Natural killer cell treated with Interleukin-12 subunit alpha and Interleukin-12 subunit beta and Interleukin-15 and Interleukin-18, amount 100 ng/mL, for 72 hours (primary cell): ENCODE results near the gene SIGLEC6. TPM values are rescaled to one million over a fixed set of nuclear protein-coding genes. Genes with fewer than 3 reads are reported as not detected.

Experiments used
- ATAC-seq, 2 donors: fragments of 150-1000 bp; cut with Tn5 transposase in 1 of 2; sonication (Bioruptor Pico), chemical (Tn5 transposase) in 1 of 2; 2 replicates each; pipeline ENCODE4 v1.10.0; 2021
- DNase-seq: peaks from one replicate; pipeline ENCODE4 v3.0.0; 2022; ENCODE audit warnings: low spot score
- H3K27ac Mint-ChIP-seq, 2 donors: 1 replicate in 1 of 2; 2 replicates in 1 of 2; pipeline ENCODE4 v1.8.0; 2022; ENCODE audit warnings: mixed read lengths in 2 of 2, mild to moderate bottlenecking in 1 of 2, moderate library complexity in 1 of 2
- H3K27me3 Mint-ChIP-seq, 2 donors: 1 replicate in 1 of 2; 2 replicates in 1 of 2; pipeline ENCODE4 v1.8.0; 2022; ENCODE audit warnings: mixed read lengths in 2 of 2
- H3K36me3 Mint-ChIP-seq: one replicate; pipeline ENCODE4 v1.8.0; 2022; ENCODE audit warnings: mixed read lengths
- H3K4me1 Mint-ChIP-seq, 2 donors: 1 replicate in 1 of 2; 2 replicates in 1 of 2; pipeline ENCODE4 v1.8.0; 2022; ENCODE audit warnings: low read depth in 2 of 2, mixed read lengths in 2 of 2, mild to moderate bottlenecking in 1 of 2
- H3K4me3 Mint-ChIP-seq: one replicate; pipeline ENCODE4 v1.8.0; 2022; ENCODE audit warnings: mixed read lengths
- H3K9me3 Mint-ChIP-seq: 2 replicates; pipeline ENCODE4 v1.8.0; 2022; ENCODE audit warnings: mixed read lengths
- total RNA-seq, 2 donors: library from RNA; stranded (reverse); gene quantifications; one replicate each; pipeline ENCODE4 v1.2.3, GENCODE V29; 2022

Gene SIGLEC6
- total RNA-seq = 1 to 10 TPM in 1 of 2 donors, not detected in 1; 1.0 TPM

GRCh38 chr19:51531349-51532315, at the start of gene SIGLEC6:
Gene SIGLEC6, minus strand, starts transcription at chr19:51531670. Its CDS starts 22 bp downstream, at chr19:51531648.
- Mint-ChIP-seq H3K36me3 (no peaks in the 10 kb centered on the region), H3K27me3 (peaks cover 19 to 40% of the 10 kb centered on the region in 2 donors)
- no peak for DNase-seq

GRCh38 chr19:51576850-51577249, 45.4 kb upstream of the SIGLEC6 start:
- Mint-ChIP-seq H3K27ac (no peak overlapping the region), H3K27me3 (no peaks in the 10 kb centered on the region), H3K4me1 (peaks cover 7 to 11% of the 10 kb centered on the region in 2 donors), H3K9me3 (no peaks in the 10 kb centered on the region), H3K4me3 (no peak overlapping the region), H3K36me3 (peaks cover 29% of the 10 kb centered on the region)
- DNase-seq (no peak), ATAC-seq (no peak)

More at GRCh38 chr19:51531349-51532315, at the start of gene SIGLEC6:
- no peak within 1 kb of the TSS for H3K4me3 Mint-ChIP-seq
- peaks cover 0 to 4% of the 10 kb centered on the region in 2 donors for H3K4me1 Mint-ChIP-seq
- peak; percentile 81 to 83 for ATAC-seq
- H3K27ac Mint-ChIP-seq = no peak within 1 kb of the TSS
- H3K9me3 Mint-ChIP-seq = no peaks in the 10 kb centered on the region

- DNase-seq (no peak), ATAC-seq (peak in 1 of 2 donors; percentile 41)
- Mint-ChIP-seq H3K27me3 (peaks cover 2 to 3% of the 10 kb centered on the region in 2 donors), H3K4me1 (peaks cover 23 to 24% of the 10 kb centered on the region in 2 donors), H3K36me3 (peaks cover 18% of the 10 kb centered on the region), H3K9me3 (peaks cover 7% of the 10 kb centered on the region), H3K4me3 (no peak overlapping the region), H3K27ac (no peak overlapping the region)
Observed at GRCh38 chr19:51573331-51573730, 41.9 kb upstream of the SIGLEC6 start.

- H3K4me3 Mint-ChIP-seq = no peak overlapping the region
- peaks cover 7% of the 10 kb centered on the region for H3K9me3 Mint-ChIP-seq
- ATAC-seq (no peak), DNase-seq (no peak)
- peaks cover 23 to 24% of the 10 kb centered on the region in 2 donors for H3K4me1 Mint-ChIP-seq
- H3K36me3 Mint-ChIP-seq = peaks cover 18% of the 10 kb centered on the region
- no peak overlapping the region for H3K27ac Mint-ChIP-seq
- peaks cover 5 to 8% of the 10 kb centered on the region in 2 donors for H3K27me3 Mint-ChIP-seq
Observed at GRCh38 chr19:51572908-51573307, 41.4 kb upstream of the SIGLEC6 start.

GRCh38 chr19:51572410-51572809, 40.9 kb upstream of the SIGLEC6 start:
- peaks cover 18% of the 10 kb centered on the region for H3K36me3 Mint-ChIP-seq
- H3K4me1 Mint-ChIP-seq = peaks cover 23 to 24% of the 10 kb centered on the region in 2 donors
- no peak for ATAC-seq
- H3K27ac Mint-ChIP-seq = no peak overlapping the region
- H3K27me3 Mint-ChIP-seq = peaks cover 7 to 13% of the 10 kb centered on the region in 2 donors
- DNase-seq = no peak
- H3K9me3 Mint-ChIP-seq = peaks cover 7% of the 10 kb centered on the region
- peak overlapping the region; percentile 96 for H3K4me3 Mint-ChIP-seq

- Mint-ChIP-seq H3K4me3 (peak overlapping the region; percentile 96), H3K9me3 (peaks cover 7% of the 10 kb centered on the region), H3K27ac (peak overlapping the region; percentile 80 to 93), H3K4me1 (peaks cover 23 to 24% of the 10 kb centered on the region in 2 donors), H3K36me3 (peaks cover 12% of the 10 kb centered on the region), H3K27me3 (peaks cover 8 to 18% of the 10 kb centered on the region in 2 donors)
- ATAC-seq = no peak
- DNase-seq = no peak
Observed at GRCh38 chr19:51571599-51571998, 40.1 kb upstream of the SIGLEC6 start.

- DNase-seq = peak; percentile 84
- Mint-ChIP-seq H3K36me3 (peaks cover 12% of the 10 kb centered on the region), H3K9me3 (peaks cover 7% of the 10 kb centered on the region), H3K27me3 (peaks cover 11 to 23% of the 10 kb centered on the region in 2 donors), H3K4me3 (peak within 1 kb of the TSS; percentile 96), H3K4me1 (peaks cover 23 to 24% of the 10 kb centered on the region in 2 donors), H3K27ac (peak within 1 kb of the TSS; percentile 80 to 93)
- ATAC-seq = peak; percentile 92 to 95
Observed at GRCh38 chr19:51570962-51571575, 39.6 kb upstream of the SIGLEC6 start, which contains the start of gene ZNF175. Gene ZNF175, plus strand, starts transcription at chr19:51571283. Its CDS starts 2,047 bp downstream, at chr19:51573330.

- Mint-ChIP-seq H3K36me3 (peaks cover 6% of the 10 kb centered on the region), H3K9me3 (peaks cover 7% of the 10 kb centered on the region), H3K4me1 (peaks cover 23 to 24% of the 10 kb centered on the region in 2 donors), H3K27ac (no peak overlapping the region), H3K27me3 (peaks cover 19 to 34% of the 10 kb centered on the region in 2 donors), H3K4me3 (no peak overlapping the region)
- DNase-seq = no peak
- ATAC-seq = no peak
Observed at GRCh38 chr19:51568456-51568855, 37.0 kb upstream of the SIGLEC6 start.

- DNase-seq (no peak), ATAC-seq (no peak)
- Mint-ChIP-seq H3K9me3 (peaks cover 7% of the 10 kb centered on the region), H3K4me1 (peaks cover 19 to 23% of the 10 kb centered on the region in 2 donors), H3K27ac (no peak overlapping the region), H3K4me3 (no peak overlapping the region), H3K27me3 (peaks cover 21 to 36% of the 10 kb centered on the region in 2 donors), H3K36me3 (peaks cover 6% of the 10 kb centered on the region)
Observed at GRCh38 chr19:51567583-51567982, 36.1 kb upstream of the SIGLEC6 start.

- no peak for ATAC-seq
- H3K4me3 Mint-ChIP-seq = no peak overlapping the region
- H3K27me3 Mint-ChIP-seq = peaks cover 24 to 41% of the 10 kb centered on the region in 2 donors
- no peak for DNase-seq
- H3K36me3 Mint-ChIP-seq = peaks cover 6% of the 10 kb centered on the region
- H3K4me1 Mint-ChIP-seq = peaks cover 10 to 13% of the 10 kb centered on the region in 2 donors
- no peak overlapping the region for H3K27ac Mint-ChIP-seq
- H3K9me3 Mint-ChIP-seq = peaks cover 6% of the 10 kb centered on the region
Observed at GRCh38 chr19:51566489-51567100, 35.1 kb upstream of the SIGLEC6 start.

- no peak for ATAC-seq
- peaks cover 28 to 51% of the 10 kb centered on the region in 2 donors for H3K27me3 Mint-ChIP-seq
- no peak overlapping the region for H3K27ac Mint-ChIP-seq
- peaks cover 2 to 3% of the 10 kb centered on the region in 2 donors for H3K4me1 Mint-ChIP-seq
- no peak overlapping the region for H3K4me3 Mint-ChIP-seq
- DNase-seq = no peak
- H3K36me3 Mint-ChIP-seq = no peaks in the 10 kb centered on the region
- H3K9me3 Mint-ChIP-seq = no peaks in the 10 kb centered on the region
Observed at GRCh38 chr19:51565583-51565982, 34.1 kb upstream of the SIGLEC6 start.

- Mint-ChIP-seq H3K4me1 (no peaks in the 10 kb centered on the region), H3K4me3 (no peak overlapping the region), H3K9me3 (no peaks in the 10 kb centered on the region), H3K27me3 (peaks cover 28 to 57% of the 10 kb centered on the region in 2 donors), H3K36me3 (no peaks in the 10 kb centered on the region), H3K27ac (no peak overlapping the region)
- DNase-seq = no peak
- ATAC-seq = no peak
Observed at GRCh38 chr19:51564791-51565190, 33.3 kb upstream of the SIGLEC6 start.

- H3K4me1 Mint-ChIP-seq = no peaks in the 10 kb centered on the region
- no peak for ATAC-seq
- H3K36me3 Mint-ChIP-seq = no peaks in the 10 kb centered on the region
- peaks cover 40 to 61% of the 10 kb centered on the region in 2 donors for H3K27me3 Mint-ChIP-seq
- H3K9me3 Mint-ChIP-seq = no peaks in the 10 kb centered on the region
- no peak for DNase-seq
- H3K27ac Mint-ChIP-seq = no peak overlapping the region
- no peak overlapping the region for H3K4me3 Mint-ChIP-seq
Observed at GRCh38 chr19:51560339-51560738, 28.9 kb upstream of the SIGLEC6 start.
